ENCODE data around the gene SPIRE1.
A peak's percentile ranks its signal among the peaks of the same experiment; 100 is the strongest.
"Not testable (repeated sequence)": the region's sequence is repeated elsewhere in the genome, so short reads cannot be mapped to it uniquely, and the experiment has no call there.

SPIRE1 gene

GRCh38 chr18:12420821-12421421 is 237.0 kb downstream of the SPIRE1 start:
- no peaks in the 10 kb centered on the region for H3K27me3 ChIP-seq (ENCODE audit: control insufficient read depth in 1 of 2, insufficient read depth in 2 of 2, low read length in 2 of 2)
- no peak overlapping the region for H3K27ac ChIP-seq (ENCODE audit: low read length)
- no peaks in the 10 kb centered on the region for H3K9me3 ChIP-seq (ENCODE audit: control insufficient read depth in 2 of 2, low read length in 2 of 2)
- H3K36me3 ChIP-seq (ENCODE audit: control insufficient read depth in 2 of 2, insufficient read depth in 2 of 2, low read length in 2 of 2) = peaks cover 0 to 4% of the 10 kb centered on the region in 2 donors
- H3K4me1 ChIP-seq (ENCODE audit: control insufficient read depth, insufficient read depth, low read length) = peaks cover 6% of the 10 kb centered on the region
- no peak overlapping the region for H3K9ac ChIP-seq (ENCODE audit: low read length in 2 of 2)
- H3K4me3 ChIP-seq (ENCODE audit: low read length in 2 of 2) = peak overlapping the region in 1 of 2 donors; percentile 55

GRCh38 chr18:12417687-12418086 is 240.2 kb downstream of the SPIRE1 start:
- no peaks in the 10 kb centered on the region for H3K9me3 ChIP-seq (ENCODE audit: control insufficient read depth in 2 of 2, low read length in 2 of 2)
- H3K4me1 ChIP-seq (ENCODE audit: control insufficient read depth, insufficient read depth, low read length) = peaks cover 6% of the 10 kb centered on the region
- H3K36me3 ChIP-seq (ENCODE audit: control insufficient read depth in 2 of 2, insufficient read depth in 2 of 2, low read length in 2 of 2) = peaks cover 0 to under 1% of the 10 kb centered on the region in 2 donors
- no peaks in the 10 kb centered on the region for H3K27me3 ChIP-seq (ENCODE audit: control insufficient read depth in 1 of 2, insufficient read depth in 2 of 2, low read length in 2 of 2)
- no peak overlapping the region for H3K4me3 ChIP-seq (ENCODE audit: low read length in 2 of 2)
- no peak overlapping the region for H3K9ac ChIP-seq (ENCODE audit: low read length in 2 of 2)
- no peak overlapping the region for H3K27ac ChIP-seq (ENCODE audit: low read length)

- Histone ChIP-seq H3K9ac (ENCODE audit: low read length in 2 of 2) (peak overlapping the region in 1 of 2 donors; percentile 13), H3K27me3 (ENCODE audit: control insufficient read depth in 1 of 2, insufficient read depth in 2 of 2, low read length in 2 of 2) (no peaks in the 10 kb centered on the region), H3K9me3 (ENCODE audit: control insufficient read depth in 2 of 2, low read length in 2 of 2) (no peaks in the 10 kb centered on the region), H3K36me3 (ENCODE audit: control insufficient read depth in 2 of 2, insufficient read depth in 2 of 2, low read length in 2 of 2) (no peaks in the 10 kb centered on the region), H3K4me3 (ENCODE audit: low read length in 2 of 2) (no peak overlapping the region), H3K4me1 (ENCODE audit: control insufficient read depth, insufficient read depth, low read length) (peaks cover 6% of the 10 kb centered on the region), H3K27ac (ENCODE audit: low read length) (no peak overlapping the region)
These were observed 241.7 kb downstream of the SPIRE1 start for GRCh38 chr18:12416098-12416729.

- H3K9ac ChIP-seq (ENCODE audit: low read length in 2 of 2) = no peak overlapping the region
- H3K9me3 ChIP-seq (ENCODE audit: control insufficient read depth in 2 of 2, low read length in 2 of 2) = no peaks in the 10 kb centered on the region
- no peak overlapping the region for H3K4me3 ChIP-seq (ENCODE audit: low read length in 2 of 2)
- no peak overlapping the region for H3K27ac ChIP-seq (ENCODE audit: low read length)
- H3K4me1 ChIP-seq (ENCODE audit: control insufficient read depth, insufficient read depth, low read length) = peaks cover 9% of the 10 kb centered on the region
- no peaks in the 10 kb centered on the region for H3K36me3 ChIP-seq (ENCODE audit: control insufficient read depth in 2 of 2, insufficient read depth in 2 of 2, low read length in 2 of 2)
- no peaks in the 10 kb centered on the region for H3K27me3 ChIP-seq (ENCODE audit: control insufficient read depth in 1 of 2, insufficient read depth in 2 of 2, low read length in 2 of 2)
These were observed 246.5 kb downstream of the SPIRE1 start for GRCh38 chr18:12411456-12411855.

GRCh38 chr18:12410747-12411146 is 247.2 kb downstream of the SPIRE1 start:
- not testable (repeated sequence) for H3K27ac ChIP-seq (ENCODE audit: low read length); H3K9ac ChIP-seq (ENCODE audit: low read length in 2 of 2); H3K36me3 ChIP-seq (ENCODE audit: control insufficient read depth in 2 of 2, insufficient read depth in 2 of 2, low read length in 2 of 2); H3K4me1 ChIP-seq (ENCODE audit: control insufficient read depth, insufficient read depth, low read length); H3K4me3 ChIP-seq (ENCODE audit: low read length in 2 of 2); H3K27me3 ChIP-seq (ENCODE audit: control insufficient read depth in 1 of 2, insufficient read depth in 2 of 2, low read length in 2 of 2); H3K9me3 ChIP-seq (ENCODE audit: control insufficient read depth in 2 of 2, low read length in 2 of 2)

GRCh38 chr18:12410081-12410481 is 247.8 kb downstream of the SPIRE1 start:
- H3K27ac ChIP-seq (ENCODE audit: low read length) = no peak overlapping the region
- no peak overlapping the region for H3K9ac ChIP-seq (ENCODE audit: low read length in 2 of 2)
- peaks cover 9% of the 10 kb centered on the region for H3K4me1 ChIP-seq (ENCODE audit: control insufficient read depth, insufficient read depth, low read length)
- H3K27me3 ChIP-seq (ENCODE audit: control insufficient read depth in 1 of 2, insufficient read depth in 2 of 2, low read length in 2 of 2) = no peaks in the 10 kb centered on the region
- no peak overlapping the region for H3K4me3 ChIP-seq (ENCODE audit: low read length in 2 of 2)
- no peaks in the 10 kb centered on the region for H3K9me3 ChIP-seq (ENCODE audit: control insufficient read depth in 2 of 2, low read length in 2 of 2)
- H3K36me3 ChIP-seq (ENCODE audit: control insufficient read depth in 2 of 2, insufficient read depth in 2 of 2, low read length in 2 of 2) = no peaks in the 10 kb centered on the region

- H3K27me3 ChIP-seq (ENCODE audit: control insufficient read depth in 1 of 2, insufficient read depth in 2 of 2, low read length in 2 of 2) = no peaks in the 10 kb centered on the region
- no peaks in the 10 kb centered on the region for H3K9me3 ChIP-seq (ENCODE audit: control insufficient read depth in 2 of 2, low read length in 2 of 2)
- no peak overlapping the region for H3K4me3 ChIP-seq (ENCODE audit: low read length in 2 of 2)
- no peak overlapping the region for H3K9ac ChIP-seq (ENCODE audit: low read length in 2 of 2)
- H3K36me3 ChIP-seq (ENCODE audit: control insufficient read depth in 2 of 2, insufficient read depth in 2 of 2, low read length in 2 of 2) = no peaks in the 10 kb centered on the region
- no peak overlapping the region for H3K27ac ChIP-seq (ENCODE audit: low read length)
- H3K4me1 ChIP-seq (ENCODE audit: control insufficient read depth, insufficient read depth, low read length) = peaks cover 9% of the 10 kb centered on the region
These were observed 248.4 kb downstream of the SPIRE1 start for GRCh38 chr18:12409469-12409868.

GRCh38 chr18:12408247-12408869 is 249.5 kb downstream of the SPIRE1 start:
- H3K27me3 ChIP-seq (ENCODE audit: control insufficient read depth in 1 of 2, insufficient read depth in 2 of 2, low read length in 2 of 2) = no peaks in the 10 kb centered on the region
- H3K27ac ChIP-seq (ENCODE audit: low read length) = peak overlapping the region; percentile 41
- H3K36me3 ChIP-seq (ENCODE audit: control insufficient read depth in 2 of 2, insufficient read depth in 2 of 2, low read length in 2 of 2) = no peaks in the 10 kb centered on the region
- peak overlapping the region; percentile 75 to 83 for H3K4me3 ChIP-seq (ENCODE audit: low read length in 2 of 2)
- peak overlapping the region; percentile 77 to 80 for H3K9ac ChIP-seq (ENCODE audit: low read length in 2 of 2)
- H3K4me1 ChIP-seq (ENCODE audit: control insufficient read depth, insufficient read depth, low read length) = peaks cover 9% of the 10 kb centered on the region
- no peaks in the 10 kb centered on the region for H3K9me3 ChIP-seq (ENCODE audit: control insufficient read depth in 2 of 2, low read length in 2 of 2)

- peak overlapping the region in 1 of 2 donors; percentile 3 for H3K4me3 ChIP-seq (ENCODE audit: low read length in 2 of 2)
- H3K9ac ChIP-seq (ENCODE audit: low read length in 2 of 2) = no peak overlapping the region
- H3K4me1 ChIP-seq (ENCODE audit: control insufficient read depth, insufficient read depth, low read length) = peaks cover 9% of the 10 kb centered on the region
- no peaks in the 10 kb centered on the region for H3K36me3 ChIP-seq (ENCODE audit: control insufficient read depth in 2 of 2, insufficient read depth in 2 of 2, low read length in 2 of 2)
- no peaks in the 10 kb centered on the region for H3K27me3 ChIP-seq (ENCODE audit: control insufficient read depth in 1 of 2, insufficient read depth in 2 of 2, low read length in 2 of 2)
- no peak overlapping the region for H3K27ac ChIP-seq (ENCODE audit: low read length)
- H3K9me3 ChIP-seq (ENCODE audit: control insufficient read depth in 2 of 2, low read length in 2 of 2) = no peaks in the 10 kb centered on the region
These were observed 251.4 kb downstream of the SPIRE1 start for GRCh38 chr18:12406371-12407111.

GRCh38 chr18:12405066-12405465 is 252.8 kb downstream of the SPIRE1 start:
- H3K36me3 ChIP-seq (ENCODE audit: control insufficient read depth in 2 of 2, insufficient read depth in 2 of 2, low read length in 2 of 2) = no peaks in the 10 kb centered on the region

More at GRCh38 chr18:12405066-12405465, 252.8 kb downstream of the SPIRE1 start:
- Histone ChIP-seq H3K9me3 (ENCODE audit: control insufficient read depth in 2 of 2, low read length in 2 of 2) (no peaks in the 10 kb centered on the region), H3K4me1 (ENCODE audit: control insufficient read depth, insufficient read depth, low read length) (peaks cover 7% of the 10 kb centered on the region), H3K9ac (ENCODE audit: low read length in 2 of 2) (no peak overlapping the region), H3K27me3 (ENCODE audit: control insufficient read depth in 1 of 2, insufficient read depth in 2 of 2, low read length in 2 of 2) (no peaks in the 10 kb centered on the region), H3K27ac (ENCODE audit: low read length) (no peak overlapping the region), H3K4me3 (ENCODE audit: low read length in 2 of 2) (no peak overlapping the region)

All from stomach smooth muscle (tissue), 2 donors.